GM18498 (cell line): ENCODE results near the gene MMAB.
"Not testable (repeated sequence)": the region's sequence is repeated elsewhere in the genome, so short reads cannot be mapped to it uniquely, and the experiment has no call there.

ENCODE experiments used
- ATAC-seq: cut with Tn5 transposase; IDR thresholded peaks from one replicate; pipeline ENCODE4 v1.9.1; 2021; ENCODE audit warnings: mild to moderate bottlenecking, moderate library complexity; ENCODE audit not compliant: unreplicated experiment

Gene MMAB

DNA sequence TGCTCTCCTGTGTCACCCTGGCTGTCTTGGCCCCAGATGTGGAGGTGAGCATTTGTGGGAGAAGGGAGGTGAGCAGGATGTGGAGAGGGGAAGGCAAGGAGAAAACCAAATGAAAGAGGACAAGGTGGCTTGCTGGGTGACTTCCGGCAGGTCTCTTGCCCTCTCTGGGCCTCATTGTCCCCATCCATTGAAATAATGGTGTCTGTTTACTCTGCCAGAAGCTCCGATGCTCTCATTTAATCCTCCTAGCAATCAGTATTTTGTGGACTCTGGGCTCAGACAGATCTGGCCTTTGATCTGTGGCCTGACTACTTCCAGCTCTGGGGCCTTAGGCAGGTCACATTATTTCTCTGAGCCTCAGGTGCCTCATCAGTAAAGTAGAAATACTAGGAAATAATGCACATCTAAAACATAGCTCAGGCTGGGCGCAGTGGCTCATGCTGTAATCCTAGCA is 30.9 kb upstream of the MMAB start:
- no peak for ATAC-seq

DNA sequence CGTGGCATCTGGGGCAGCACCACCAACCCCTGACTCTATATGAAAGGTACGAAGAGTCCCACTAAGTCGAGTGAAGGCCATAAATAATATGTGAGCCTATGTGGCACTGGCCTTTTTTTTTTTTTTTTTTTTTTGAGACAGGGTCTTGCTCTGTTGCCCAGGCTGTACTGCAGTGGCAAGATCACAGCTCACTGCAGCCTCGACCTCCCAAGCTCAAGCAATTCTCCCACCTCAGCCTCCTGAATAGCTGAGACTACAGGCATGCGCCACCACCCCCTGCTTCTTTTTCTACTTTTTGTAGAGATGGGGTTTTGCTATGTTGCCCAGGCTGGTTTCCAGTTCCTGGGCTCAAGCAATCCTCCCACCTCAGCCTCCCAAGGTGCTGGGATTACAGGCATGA is 28.8 kb upstream of the MMAB start:
- not testable (repeated sequence) for ATAC-seq

DNA sequence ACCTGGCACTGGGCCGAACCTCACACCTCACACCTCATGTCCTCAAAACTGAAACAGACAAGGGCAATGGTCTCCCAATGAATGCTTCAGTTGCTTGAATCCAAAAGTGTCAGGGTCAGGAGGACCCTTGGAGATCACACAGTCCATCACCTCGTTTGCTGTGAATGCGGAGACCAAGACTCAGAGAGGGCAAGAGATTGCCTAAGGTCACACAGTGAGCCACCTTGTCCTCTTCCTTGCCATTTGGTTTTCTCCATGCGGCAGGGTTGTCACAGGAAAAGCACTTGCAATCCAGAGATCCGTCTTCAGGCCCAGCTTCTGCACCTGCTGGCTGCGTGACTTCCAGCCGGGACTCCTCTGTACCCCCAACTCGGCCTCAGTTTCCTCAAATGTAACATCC is 28.3 kb upstream of the MMAB start:
- ATAC-seq, result no peak

DNA sequence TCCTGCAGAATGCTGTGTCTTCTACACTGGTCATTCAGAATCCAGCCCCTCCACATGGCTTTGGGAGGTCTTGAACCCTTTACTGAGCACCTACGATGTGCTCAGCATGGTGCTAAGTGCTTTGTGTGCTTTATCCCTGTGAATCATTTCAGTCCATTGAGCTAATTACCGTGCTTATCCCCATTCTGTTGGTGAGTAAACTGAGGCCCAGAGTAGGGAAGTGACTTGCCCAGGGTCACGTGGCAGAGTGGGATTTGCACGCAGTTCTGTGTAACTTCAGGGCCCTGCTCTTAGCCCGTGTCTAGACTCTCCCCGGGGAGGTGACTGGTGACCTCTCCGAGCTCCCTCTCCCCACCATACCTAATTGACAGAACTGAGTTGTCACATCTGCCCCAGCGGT is 27.7 kb upstream of the MMAB start:
- ATAC-seq, result no peak

DNA sequence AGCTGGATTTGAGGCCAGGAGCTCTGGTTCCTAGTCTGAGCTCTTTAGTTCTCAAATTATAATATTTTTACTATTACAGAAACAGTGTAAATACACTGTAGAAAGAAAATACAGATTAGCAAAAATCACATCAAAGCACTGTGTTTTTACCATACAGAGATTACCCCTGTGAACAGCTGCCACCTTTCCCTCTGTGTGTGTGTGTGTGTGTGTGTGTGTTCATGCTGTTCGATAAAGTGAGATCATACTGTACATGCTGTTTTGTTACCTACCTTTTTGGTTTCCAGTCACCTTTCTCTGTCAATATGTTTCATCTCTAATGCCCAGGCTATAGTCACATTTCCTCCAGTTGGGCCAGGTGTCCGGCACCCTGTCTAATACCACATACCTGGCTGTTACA is 27.2 kb upstream of the MMAB start:
- no peak for ATAC-seq

DNA sequence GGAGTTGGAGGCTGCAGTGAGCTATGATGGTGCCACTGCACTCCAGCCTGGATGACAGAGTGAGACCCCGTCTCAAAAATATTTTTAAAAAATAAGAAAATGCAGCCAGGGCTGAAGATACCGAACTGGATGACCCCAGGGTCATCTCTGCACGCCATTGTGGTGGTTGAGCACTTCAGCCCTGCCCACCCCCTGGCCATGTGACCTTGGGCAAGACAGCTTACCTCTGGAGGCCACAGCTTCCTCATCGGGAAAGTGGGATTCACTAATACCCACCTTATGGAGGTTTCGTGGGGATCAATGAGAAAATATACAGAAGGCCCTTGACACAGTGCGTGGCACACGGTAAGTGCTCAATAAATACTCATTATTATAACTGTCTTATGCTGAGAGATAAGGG is 25.8 kb upstream of the MMAB start:
- no peak for ATAC-seq

DNA sequence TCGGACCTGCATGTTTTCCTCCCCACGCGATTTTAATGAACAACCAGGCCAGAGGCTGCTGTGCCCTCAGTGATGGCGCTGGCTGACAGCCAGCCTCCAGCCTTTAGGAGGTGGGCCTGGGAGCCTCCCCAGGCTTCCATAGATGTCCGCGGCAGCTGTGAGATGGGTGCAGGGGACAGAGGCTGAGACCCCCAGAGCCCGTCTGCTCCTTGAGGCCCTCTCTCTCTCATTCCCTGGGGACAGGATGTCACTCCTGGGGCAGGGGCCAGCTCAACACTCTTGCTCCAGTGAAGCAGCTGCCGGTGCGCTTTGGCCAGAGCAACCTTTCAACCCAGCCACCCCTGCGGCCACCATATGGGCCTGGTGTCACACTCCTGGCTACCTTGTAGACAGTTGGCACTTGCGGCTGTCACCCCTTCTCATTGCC is 25.1 kb upstream of the MMAB start:
- no peak for ATAC-seq

DNA sequence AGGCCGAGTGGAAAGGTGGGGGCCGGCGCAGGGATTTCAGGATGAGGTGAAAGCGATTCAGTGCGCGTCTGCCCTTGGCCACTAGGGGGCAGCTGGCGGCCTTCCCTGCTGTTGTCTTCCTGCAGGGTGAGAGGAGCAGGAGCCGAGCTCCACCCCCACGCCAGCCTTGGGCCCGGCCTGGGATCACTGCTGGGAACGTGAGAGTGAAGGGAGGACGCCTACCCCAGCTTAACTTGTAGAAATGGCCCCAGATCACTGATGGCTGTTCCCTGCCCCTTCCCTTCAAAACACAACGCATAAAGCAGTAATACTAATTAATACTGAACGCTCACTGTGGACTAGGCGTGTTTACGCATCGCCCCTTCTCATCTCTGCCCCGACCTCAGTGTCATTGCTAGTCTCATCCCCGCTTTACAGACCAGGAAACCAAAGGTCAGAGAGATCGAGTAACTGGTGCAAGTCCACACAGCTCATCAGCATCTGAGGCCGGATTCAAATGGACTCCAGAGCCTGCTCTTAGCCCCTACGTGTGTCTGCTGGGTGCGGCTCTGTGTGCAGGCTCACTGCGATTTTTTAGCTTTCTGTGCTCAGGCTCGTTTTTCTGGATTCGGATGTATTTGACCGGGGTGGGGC is 24.6 kb upstream of the MMAB start:
- no peak for ATAC-seq

DNA sequence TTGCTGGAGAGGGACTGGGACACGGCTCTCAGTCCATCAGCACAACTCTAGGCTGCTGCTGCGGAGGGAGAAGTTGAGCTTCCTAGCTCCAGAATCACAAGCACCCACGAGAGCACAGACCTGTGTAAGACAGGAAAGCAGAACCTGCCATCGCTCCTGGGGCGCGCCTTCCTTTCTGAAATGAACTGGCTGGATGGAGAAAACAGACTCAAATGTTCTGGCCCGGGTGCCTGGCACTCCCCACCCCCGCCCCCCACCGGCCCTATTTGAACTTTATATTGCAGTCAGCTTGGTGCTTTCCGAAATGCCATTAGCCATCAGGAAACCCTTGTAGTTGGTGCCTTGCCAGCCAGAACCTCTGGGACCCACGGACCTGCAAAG is 24.1 kb upstream of the MMAB start:
- ATAC-seq, result no peak

DNA sequence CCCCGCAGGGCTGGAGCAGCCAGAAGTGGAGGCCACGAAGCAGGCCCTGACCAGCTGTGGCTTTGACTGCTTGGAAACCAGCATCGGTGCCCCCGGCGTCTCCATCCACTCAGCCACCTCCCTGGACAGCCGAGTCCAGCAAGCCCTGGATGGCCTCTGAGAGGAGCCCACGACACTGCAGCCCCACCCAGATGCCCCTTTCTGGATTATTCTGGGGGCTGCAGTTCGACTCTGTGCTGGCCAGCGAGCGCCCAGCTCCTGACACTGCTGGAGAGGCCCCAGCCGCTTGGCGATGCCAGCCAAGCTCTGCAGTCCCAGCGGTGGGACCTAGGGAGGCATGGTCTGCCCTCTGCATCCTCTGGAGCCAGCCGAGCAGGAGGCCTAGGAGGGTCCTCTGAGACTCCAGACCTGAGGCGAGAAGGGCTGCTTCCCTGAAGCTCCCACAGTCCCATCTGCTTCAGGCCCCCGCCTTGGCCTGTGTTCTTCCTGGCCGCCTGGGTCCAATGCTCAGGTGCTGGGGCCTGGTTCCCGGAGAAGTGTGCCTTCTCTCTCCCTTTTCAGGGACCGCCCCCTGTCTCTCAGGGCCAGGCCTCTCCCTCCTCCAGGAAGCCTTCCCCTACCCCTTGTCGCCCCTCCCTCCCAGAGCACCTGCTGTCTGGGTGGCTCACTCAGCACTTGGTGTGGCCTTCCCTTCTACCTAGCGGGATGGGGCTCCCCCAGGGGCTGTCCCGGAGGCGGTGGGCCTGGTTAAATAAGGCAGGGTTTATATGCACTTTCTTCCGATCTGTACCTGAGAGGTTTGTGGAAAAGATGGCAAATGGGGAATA is 23.3 kb upstream of the MMAB start:
- ATAC-seq, result no peak

DNA sequence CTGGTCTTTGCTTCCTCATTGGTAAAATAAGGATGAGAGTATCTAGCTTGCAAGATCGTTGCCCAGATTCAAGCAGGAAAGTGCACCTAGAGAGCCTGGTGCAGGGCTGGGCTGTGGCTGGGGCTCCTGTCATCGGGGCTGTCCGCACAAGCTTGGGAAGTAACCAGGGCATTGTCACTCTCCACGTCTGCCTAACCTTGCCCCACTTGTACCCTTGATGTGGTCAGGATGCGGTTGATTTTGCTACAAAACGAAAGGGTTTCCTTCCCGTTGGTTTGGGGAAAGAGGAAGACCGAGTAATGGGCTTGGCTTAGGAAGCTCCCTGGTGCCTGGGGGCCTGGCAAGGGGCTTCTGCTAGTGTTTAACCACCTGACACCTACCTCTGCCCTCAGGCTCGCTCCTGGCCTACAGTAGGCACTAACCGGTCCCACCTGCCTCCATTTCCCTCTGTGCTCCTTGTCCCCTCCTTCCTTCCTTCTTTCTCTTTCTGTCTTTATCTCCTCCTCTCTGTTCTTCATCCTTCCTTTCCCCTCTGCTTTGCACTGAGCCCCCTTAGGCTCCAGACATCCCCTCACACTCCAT is 22.1 kb upstream of the MMAB start:
- ATAC-seq, result no peak

DNA sequence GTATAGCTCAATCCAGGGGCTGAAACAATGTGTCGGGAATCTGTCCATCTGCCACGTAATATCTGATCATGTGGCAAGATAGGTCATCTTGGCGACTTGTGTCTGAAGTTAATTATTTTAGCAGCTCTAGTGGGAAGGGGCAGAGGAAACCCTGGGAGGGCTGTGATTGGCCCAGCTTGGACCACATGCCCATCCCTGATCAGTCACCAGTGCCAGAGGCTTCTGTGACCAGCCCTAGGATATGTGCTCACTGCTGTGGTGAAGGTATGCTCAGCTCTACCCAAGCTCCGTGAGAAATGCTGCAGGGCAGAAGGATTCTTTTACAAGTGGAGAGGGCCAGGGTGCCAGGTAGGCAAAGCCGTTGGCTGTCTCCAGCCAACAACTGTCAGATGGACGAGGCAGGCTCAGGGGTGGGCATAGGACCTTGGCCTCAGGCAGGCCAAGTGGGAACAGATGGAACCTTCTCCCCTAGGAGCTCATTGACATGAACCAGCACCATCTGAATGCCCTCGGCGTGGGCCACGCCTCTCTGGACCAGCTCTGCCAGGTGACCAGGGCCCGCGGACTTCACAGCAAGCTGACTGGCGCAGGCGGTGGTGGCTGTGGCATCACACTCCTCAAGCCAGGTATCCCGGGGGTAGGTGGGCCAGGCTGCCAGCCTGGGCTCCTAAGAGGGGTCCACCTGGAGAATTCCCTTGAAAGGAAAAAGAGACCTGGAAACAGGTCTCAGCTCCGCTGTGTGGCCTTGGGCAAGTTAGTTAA is 21.4 kb upstream of the MMAB start:
- no peak for ATAC-seq

DNA sequence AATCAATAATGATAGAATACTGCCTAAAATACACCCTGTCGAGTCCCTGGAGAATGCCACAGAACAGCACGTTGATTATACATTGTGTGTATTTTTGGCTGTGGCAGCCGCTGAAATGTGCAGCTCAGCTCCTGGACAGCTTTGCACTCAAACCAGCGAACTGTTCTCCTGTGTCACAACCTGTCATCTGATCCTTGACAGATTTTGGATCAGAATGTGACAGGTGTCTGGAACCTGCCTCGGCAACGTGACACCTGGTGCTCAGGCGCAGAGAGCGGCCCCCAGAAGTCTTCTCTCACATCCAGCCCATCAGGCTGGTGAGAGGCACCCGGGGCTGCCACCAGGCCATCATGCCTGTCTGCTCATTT is 19.6 kb upstream of the MMAB start:
- ATAC-seq, result no peak

DNA sequence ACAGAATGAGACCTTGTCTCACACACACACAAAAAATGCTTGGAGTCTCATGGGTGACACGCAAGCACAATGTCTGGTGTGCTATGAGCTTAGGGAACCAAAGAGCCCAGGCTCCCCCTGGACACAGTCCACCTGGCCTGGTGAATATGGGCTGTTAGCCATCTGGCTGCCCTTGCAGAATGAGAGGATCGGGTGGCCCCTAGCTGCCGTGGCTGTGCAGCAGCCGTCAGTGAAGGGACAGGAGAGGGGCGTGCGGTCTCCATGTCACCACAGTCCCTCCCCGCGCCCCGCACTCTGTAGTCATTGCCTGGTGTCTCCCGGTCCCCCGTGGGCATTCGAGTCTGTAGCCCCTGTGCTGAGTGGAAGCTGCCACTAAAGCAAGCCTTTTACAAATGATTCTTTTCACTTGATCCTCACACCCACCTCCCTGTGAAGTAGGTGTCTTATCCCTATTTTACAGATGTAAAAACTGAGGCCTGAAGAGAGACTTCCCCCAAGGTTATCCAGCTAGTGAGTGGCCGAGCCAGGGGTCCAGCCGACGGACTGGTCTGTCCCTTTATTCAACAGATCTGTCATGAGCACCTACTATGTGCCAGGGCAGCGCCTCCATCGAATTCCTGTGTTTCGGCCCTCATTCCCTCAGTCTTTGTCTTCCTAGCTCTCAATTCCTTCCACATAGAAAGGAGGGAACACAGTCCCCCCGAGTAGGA is 19.0 kb upstream of the MMAB start:
- no peak for ATAC-seq

DNA sequence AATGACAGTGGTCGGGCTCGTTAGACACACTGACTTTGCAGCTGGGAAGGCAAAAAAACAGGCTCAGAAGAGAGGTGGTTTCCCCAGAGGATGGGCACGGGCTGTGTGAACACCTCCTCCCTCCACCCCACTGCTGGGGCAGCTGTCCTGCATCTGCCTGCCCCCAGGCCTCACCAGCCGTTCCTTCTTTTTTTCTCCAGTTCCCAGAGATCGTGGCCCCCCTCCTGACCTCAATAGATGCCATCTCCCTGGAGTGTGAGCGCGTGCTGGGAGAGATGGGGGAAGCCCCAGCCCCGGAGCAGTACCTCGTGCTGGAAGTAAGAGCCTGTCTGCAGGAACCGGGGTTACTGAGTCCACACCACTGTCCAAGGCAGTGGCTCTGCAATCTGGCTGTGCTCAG is 17.7 kb upstream of the MMAB start:
- no peak for ATAC-seq

DNA sequence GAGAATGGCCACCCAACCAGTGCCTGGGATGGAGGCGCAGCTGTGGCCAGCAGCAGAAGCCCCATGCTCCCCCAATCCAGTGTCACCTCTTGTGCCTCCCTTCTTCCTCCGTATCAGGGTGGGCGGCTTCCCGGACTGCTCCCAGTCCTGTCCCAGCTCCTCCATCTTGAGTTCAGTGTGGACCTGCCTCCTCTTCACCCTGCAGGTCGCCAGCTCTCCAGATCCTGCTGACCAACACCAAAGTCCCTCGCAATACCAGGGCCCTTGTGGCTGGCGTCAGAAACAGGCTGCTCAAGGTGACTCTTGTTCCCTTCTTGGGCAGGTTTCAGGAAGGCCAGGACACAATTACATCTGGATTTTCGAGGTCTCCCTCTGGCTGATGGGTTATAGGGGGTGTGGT is 17.3 kb upstream of the MMAB start:
- ATAC-seq, result no peak

DNA sequence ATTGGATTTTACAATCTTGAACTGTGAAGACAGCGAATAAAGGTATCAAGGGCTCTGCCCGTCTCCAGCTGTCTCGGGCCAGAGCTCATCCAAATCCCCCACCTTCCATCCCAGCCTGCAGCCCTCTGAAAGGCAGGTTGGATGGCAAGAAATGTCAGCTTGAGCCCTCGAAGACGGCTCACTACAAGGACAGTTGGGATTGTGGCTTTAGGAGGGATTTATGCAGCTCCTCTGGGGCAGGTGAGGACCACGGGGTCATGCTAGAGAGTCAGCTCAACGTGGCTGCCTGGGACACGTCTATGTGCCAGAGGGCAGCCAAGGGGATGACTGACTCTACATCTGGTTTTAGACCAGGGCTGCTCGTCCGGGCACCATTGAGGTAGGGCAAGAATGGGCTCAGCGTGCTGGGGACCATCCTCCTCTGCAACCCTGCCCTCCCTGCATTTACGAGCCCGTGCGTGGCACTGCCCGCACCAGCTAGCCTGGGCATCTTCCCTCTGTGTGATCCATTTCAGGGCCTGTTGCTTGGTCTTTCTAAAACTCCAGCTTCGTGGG is 16.5 kb upstream of the MMAB start:
- ATAC-seq, result no peak

DNA sequence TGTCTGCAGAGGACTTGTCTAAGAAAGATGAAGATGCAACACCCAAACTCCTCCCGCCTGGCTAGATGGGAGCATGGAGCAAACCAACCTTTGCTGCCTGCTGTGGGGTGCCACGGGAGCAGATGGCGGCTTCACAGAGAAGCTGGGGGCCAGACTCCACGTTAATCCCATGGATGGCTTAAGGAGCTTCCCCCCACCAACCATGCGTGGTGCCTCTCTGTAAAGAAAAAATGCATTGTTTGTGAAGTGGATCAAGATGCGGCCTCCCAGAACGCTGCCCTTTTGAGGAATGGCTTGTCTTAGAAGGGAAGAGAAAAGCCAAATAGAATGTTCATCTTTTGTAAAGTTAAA is 15.9 kb upstream of the MMAB start:
- no peak for ATAC-seq

DNA sequence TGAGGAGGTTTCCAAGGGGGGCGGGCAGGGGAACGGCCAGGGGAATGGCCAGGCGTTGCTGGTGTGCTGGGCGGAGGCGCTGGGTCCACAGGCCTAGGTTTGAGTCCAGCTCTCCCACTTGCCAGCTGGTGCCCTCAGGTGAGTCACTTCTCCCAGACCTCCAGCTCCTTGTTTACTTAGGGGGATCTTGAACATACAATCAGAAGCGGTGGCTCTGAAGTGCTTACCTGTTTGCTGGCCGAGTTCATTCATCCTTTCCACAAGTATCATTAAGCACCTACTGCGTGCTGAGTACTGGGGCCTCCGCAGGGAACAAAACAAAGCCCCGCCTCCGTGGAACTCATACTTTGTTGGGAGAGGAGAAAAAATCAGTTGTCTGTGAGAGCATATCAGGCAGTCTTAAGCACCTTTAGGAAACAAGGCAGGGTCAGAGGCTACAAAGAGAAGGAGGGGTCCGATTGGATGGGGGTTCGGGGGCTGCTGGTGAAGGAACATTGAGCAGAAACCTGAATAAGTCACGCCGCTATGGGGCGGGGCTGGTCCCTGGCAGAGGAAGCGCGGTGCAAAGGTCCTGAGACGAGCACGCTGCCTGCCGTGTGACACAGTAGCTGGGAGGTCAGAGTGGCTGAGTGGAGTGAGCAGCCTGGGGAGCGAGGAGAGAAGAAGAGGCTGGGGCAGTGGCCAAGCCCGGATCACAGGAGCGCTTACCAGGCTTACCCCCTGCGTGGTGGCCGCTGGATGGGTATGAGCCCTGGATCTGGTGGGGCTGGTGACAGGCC is 15.3 kb upstream of the MMAB start:
- ATAC-seq, result no peak

DNA sequence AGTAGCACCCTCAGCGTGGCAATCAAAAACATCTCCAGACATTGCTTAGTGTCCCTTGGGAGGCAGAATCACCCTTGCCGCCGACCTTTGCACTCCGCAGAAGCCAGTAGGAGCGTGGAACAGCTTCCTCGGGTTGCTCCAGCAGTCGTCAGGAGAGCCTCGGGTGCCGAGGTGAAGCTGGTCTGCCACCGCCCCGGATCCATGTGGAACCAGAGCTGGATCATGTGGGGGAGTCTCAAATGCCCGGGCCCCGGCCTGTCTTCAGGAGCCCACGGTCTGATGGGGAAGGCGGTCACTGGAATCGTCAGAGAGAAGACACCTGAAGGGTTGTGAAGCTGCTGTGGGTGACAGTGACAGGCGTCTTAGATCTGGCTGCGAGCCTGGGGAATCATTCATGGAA is 14.6 kb upstream of the MMAB start:
- no peak for ATAC-seq
